Skin of body (tissue), 2 donors: ENCODE results near the gene AQP1. TPM values are rescaled to one million over a fixed set of nuclear protein-coding genes. Genes with fewer than 3 reads are reported as not detected.

ENCODE experiments used
- DNase-seq: peaks from one replicate; lab custom pipeline; 2025; lab: John Stamatoyannopoulos, UW
- total RNA-seq: library from RNA; depleted of rRNA; stranded (reverse); fragments of >200 nt; gene quantifications from one replicate; pipeline ENCODE4 v1.2.3, GENCODE V29; 2014

AQP1 gene
- total RNA-seq, 1 donor from 2014 or later = 56.5 TPM

DNA sequence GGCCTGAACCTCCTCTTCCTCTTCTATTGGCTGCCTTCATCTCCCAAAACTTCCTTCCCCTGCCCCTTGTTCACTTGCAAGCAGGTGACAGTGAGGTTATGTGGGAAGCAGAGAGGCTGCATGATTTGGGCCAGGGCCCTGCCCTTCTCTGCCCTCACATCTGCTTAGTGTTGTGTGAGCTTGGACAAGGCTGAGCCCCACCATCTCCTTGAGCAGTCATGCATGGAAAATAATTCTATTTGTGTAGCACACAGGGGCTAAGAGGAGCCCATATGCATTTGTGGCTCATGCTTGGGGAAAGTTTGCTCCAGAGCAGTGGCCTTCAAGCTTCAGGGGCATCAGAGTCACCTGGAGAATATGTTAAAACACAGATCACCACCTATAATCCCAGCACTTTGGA, 26.8 kb upstream of the AQP1 start:
- no peak for DNase-seq

GRCh38 chr7:30886608-30887011, 25.0 kb upstream of the AQP1 start:
- DNase-seq = peak; percentile 49

GRCh38 chr7:30887464-30887872, 24.2 kb upstream of the AQP1 start:
- DNase-seq = no peak

DNA sequence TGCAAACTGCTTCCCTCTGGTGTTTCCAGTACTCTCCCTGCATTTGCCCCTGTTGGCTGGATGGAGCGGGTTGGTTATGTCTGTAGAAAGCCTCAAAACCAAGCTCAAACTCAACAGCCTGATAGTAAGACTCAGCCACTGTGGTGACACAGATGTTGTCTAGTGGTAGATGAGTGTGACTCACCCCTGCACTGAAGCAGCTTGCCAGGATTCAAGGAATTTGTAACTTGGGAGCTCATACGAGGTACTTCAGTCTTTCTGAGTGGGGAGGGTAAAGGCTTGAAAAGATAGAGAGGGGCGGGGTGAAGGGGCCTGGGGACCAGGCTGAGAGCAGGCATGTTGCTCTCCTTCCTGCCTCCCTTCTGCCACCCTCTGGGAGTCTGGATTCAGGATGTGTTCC, 22.9 kb upstream of the AQP1 start:
- DNase-seq = peak; percentile 70

DNA sequence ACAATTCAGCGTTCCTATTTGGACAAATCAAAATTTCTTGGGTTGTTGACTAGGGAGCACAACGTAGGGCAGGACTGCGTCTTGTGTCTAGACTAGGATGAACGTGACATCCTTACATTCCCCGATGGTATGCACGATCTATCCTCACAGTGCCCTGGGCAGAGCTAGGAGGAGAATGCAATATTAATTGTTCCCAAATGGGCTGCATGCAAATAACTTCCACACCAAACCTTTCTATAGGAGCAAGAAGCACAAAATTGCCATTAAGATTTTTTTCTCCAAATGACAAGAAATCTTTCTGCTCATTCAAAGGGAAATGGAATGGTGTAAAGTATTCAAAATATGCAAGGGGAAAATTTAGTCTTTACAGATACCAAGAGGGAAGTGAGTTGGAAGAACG, 21.4 kb upstream of the AQP1 start:
- no peak for DNase-seq

DNA sequence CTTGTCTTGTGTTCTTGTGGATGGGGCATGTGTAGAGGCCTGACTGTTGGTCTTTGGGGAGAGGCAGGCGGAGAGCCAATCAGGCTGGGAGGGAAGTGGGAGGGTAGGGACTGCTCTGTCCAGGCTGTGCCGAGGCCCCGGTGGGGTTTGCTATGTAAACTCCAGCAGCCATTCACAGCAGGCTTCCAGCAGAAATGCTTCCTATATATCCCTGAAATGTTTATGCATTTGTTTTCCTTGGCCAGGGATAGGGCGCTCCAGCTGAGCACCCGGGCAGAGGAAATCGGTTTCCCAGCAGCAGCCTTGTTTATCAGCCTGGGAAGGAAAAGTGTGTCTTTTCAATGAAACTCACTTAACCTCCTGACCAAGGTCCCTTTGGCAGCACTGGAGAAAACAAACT, 18.3 kb upstream of the AQP1 start:
- DNase-seq = peak; percentile 45

GRCh38 chr7:30894009-30894408, 17.6 kb upstream of the AQP1 start:
- no peak for DNase-seq

DNA sequence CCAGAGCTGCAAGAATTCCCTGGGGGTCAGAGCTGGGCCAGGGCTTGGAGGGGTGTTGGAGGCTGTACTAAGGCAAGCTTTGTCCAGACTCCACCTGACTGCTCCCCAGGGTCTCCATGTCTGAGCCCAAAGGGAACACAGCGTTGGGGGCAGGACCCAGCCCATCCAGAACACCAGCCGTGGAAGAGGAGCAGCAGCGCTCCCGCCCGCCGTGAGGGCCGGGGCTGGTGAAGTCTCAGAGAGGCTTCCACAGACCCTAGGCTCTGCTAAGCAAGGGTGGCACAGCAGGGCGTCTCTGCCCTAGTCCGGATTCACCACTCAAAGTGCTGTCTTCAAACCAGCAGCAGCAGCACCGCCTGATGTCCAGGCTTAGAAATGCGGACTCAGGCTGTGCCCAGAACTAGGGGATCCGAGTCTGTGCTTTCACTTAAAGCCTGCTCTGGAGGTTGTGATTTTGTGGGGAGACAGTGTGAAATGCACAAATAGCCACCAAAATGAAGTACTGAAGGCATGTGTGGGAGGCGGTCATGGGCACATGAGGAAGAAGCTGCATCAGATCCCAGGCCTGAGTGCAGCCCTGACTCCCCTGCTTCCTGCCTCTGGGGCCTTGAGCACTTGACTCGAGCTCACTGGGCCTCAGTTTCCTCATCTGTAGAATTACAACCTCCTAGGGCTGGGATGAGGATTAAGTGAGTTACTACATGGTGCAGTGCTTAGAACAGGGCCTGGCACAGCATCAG, 16.6 kb upstream of the AQP1 start:
- DNase-seq = no peak

GRCh38 chr7:30896036-30896435, 15.6 kb upstream of the AQP1 start:
- DNase-seq = no peak

GRCh38 chr7:30896783-30897637, 14.6 kb upstream of the AQP1 start:
- no peak for DNase-seq

DNA sequence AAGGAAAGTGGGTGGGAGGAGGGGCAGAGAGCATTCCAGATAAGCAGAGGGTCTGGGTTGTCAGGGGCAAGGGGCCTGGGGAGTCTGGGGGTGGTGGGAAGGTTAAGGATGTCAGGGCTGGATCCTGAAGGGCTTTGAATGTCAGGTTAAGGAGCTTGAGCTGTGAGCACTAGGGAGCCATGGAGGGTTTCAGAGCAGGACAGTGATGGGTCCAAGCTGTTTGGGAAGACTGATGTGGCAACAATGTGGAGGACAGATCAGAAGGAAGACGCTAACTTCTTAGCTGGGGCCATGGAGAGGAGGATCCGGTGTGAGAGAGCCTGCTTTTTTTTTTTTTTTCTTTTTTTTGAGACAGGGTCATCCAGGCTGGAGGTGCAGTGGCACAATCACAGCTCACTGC, 13.9 kb upstream of the AQP1 start:
- DNase-seq = no peak

DNA sequence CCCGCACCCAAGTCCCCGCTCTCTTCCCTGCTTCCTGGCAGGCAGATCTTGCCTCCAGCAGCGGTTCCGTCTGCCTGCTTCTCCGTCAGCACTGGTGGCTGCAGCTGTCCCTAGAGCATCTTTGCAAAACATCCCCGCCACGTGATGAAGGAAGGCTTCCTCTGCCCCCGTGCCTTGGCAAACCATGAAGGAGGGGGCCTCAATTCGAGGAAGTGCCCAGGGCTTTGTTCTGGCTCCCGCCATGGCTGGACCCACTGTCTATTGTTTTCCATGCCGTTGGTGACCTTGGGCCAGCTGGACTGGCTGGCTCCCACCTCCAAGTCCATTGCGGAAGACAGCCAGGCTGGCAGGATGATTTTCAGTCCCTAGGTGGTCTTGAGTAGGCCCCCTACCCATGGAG, 13.2 kb upstream of the AQP1 start:
- no peak for DNase-seq

DNA sequence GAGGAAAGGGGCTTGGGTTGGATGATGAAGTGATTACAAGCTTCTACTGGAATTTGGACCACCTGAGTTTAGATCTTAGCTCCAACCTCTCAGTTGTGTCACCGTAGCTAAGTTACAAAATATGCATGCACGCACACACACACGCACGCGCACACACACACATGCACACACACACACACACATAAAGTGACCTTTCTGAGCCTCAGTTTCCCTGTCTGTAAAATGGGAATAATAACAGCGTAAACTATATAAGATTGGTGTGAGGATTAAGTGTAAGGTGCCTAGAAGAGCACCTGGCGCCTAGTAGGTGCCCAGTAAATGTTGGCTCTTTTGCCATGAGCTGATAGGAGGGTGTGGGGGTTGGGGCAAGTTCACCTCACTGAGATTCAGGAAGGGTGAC, 12.6 kb upstream of the AQP1 start:
- DNase-seq = no peak

GRCh38 chr7:30899630-30900029, 12.0 kb upstream of the AQP1 start:
- no peak for DNase-seq

GRCh38 chr7:30900053-30900452, 11.6 kb upstream of the AQP1 start:
- DNase-seq = no peak

DNA sequence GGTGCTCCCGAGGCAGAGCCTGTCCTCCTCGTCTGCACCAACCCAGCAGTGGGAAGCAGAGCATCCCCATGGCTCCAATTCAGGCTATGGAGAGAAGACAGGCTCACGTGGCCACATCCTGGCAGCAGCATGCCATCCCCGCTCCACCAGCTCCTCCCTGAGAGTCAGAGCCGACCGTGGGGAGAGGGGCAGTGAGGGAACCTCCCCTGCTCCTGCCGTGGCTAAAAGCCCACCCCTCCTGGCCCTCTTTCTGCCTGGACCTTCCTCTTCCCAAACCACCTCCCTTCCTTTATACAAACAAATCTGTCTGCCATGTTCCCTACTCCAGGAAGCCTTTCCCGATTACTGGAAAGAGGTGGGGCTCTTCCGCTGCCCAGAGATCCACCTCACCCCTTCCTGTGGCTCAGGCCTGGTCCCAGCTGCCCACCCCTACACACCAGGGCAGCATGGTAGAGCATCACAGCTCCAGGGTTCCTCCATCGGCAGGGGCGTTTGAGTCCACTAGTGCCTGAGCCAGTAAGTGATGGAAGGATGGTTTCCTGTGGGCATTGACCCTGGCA, 10.8 kb upstream of the AQP1 start:
- DNase-seq = no peak

- DNase-seq = no peak
Measured at GRCh38 chr7:30901856-30902255, 9.8 kb upstream of the AQP1 start.

DNA sequence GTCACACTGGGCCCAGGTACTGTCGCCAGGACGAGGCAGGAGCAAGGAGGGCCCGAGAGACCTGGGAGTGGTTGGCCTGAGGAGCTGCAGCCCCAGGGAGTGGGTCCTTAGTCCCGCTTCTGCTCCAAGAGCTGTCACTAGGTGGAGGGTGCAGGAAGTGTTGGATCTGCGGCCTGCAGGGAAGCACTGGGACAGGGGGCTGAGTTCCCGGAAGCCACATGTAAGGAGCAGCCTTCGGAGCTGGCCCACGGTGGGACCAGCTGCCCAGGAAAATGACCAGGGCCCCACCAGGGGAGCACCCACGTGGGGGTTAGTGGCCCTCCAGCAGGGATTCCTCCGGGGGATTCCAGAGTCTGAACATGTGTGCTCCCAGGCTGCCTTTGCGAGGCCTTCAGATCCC, 9.2 kb upstream of the AQP1 start:
- no peak for DNase-seq

DNA sequence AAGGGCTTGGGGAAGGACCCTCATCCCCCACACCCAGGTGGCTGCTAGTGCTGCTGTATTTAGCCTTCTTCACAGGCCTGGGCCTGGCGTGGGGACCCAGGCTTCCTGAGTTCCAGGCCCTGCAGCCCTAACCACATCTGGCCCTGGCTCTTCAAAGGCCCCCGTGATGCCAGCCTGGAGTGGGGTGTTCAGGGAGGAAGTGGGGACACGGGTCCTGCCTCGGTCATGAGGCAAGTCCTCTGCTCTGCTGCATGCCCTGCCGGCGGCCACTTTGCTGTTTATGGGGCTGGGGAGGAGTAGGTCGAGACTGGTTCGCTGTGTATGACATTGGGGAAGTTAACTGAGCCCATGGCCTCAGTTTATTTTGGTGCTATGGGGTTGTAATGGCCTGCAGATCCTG, 8.5 kb upstream of the AQP1 start:
- DNase-seq = no peak

GRCh38 chr7:30904561-30904960, 7.1 kb upstream of the AQP1 start:
- no peak for DNase-seq

GRCh38 chr7:30905078-30906012, 6.3 kb upstream of the AQP1 start:
- DNase-seq = no peak
